OCI-LY3 (cell line): ENCODE data around the gene OR1G1.

Experiments
- CTCF ChIP-seq: fragments of 200-600, 300-600 bp; sonication (generic); IDR thresholded peaks from 2 replicates; pipeline ENCODE4 v1.5.1; 2014; ENCODE audit warnings: antibody characterized with exemption, low read length, low read depth
- EZH2phosphoT487 ChIP-seq: fragments of 200-600 bp; shearing (Covaris generic); IDR thresholded peaks from 2 replicates; pipeline ENCODE4 v1.6.1; 2018; ENCODE audit warnings: antibody characterized with exemption, mixed run types, low read depth

GRCh38 chr17:3167574-3167973 is 40.2 kb upstream of the OR1G1 start:
- TF ChIP-seq CTCF (no peak), EZH2phosphoT487 (no peak)
